SK-N-SH (cell line): ENCODE results near the gene TPRA1. TPM values are rescaled to one million over a fixed set of nuclear protein-coding genes. Genes with fewer than 3 reads are reported as not detected.

Experiments used
- CTCF ChIA-PET: fragments of 300-600, 350-600 bp; formaldehyde crosslinking; extraction: SDS; loops from one replicate; lab custom pipeline; 2021; lab: Yijun Ruan, JAX
- POLR2A ChIA-PET: fragments of 350-600 bp; sonication (Branson Sonifier 250); formaldehyde crosslinking; extraction: SDS; loops from one replicate; lab custom pipeline; 2020; ENCODE audit warnings: antibody characterized with exemption, inconsistent platforms; lab: Yijun Ruan, JAX
- DNase-seq: peaks from one replicate; pipeline ENCODE4 v3.0.0; 2012
- H2AFZ ChIP-seq: fragments of 200-600 bp; sonication (generic); 2 replicates; pipeline ENCODE4 v1.8.1; 2016; ENCODE audit warnings: antibody characterized with exemption, mild to moderate bottlenecking, low read depth
- H3F3A ChIP-seq: fragments of 200-600 bp; sonication (generic); replicated peaks from 2 replicates; pipeline ENCODE3; 2016; ENCODE audit warnings: antibody characterized with exemption, mild to moderate bottlenecking; ENCODE audit not compliant: insufficient read depth
- H3K27ac ChIP-seq, 2 experiments: fragments of 200-500 bp in 1 of 2; fragments of 200-600 bp in 1 of 2; sonication (Bioruptor generic) in 1 of 2; sonication (generic), shearing (Covaris generic) in 1 of 2; 2 replicates each; pipeline versions ENCODE4 v1.5.1 to v1.6.1; 2014 to 2016; ENCODE audit warnings: low read depth in 2 of 2, inconsistent platforms in 1 of 2, low read length in 1 of 2, mild to moderate bottlenecking in 1 of 2, mixed read lengths in 1 of 2
- H3K27me3 ChIP-seq: fragments of 200-600 bp; sonication (generic), shearing (Covaris generic); 2 replicates; pipeline ENCODE4 v1.6.1; 2016; ENCODE audit warnings: mixed run types; ENCODE audit not compliant: insufficient read depth
- H3K36me3 ChIP-seq, 2 experiments: fragments of 200-500 bp in 1 of 2; fragments of 200-600 bp in 1 of 2; sonication (Bioruptor generic) in 1 of 2; sonication (generic) in 1 of 2; replicated peaks in 1 of 2; 2 replicates each; pipeline versions ENCODE3 to v1.5.1; 2014 to 2016; ENCODE audit warnings: low read length in 1 of 2, mild to moderate bottlenecking in 1 of 2; ENCODE audit not compliant: insufficient read depth in 2 of 2, control insufficient read depth in 1 of 2
- H3K4me1 ChIP-seq, 2 experiments: fragments of 200-500 bp in 1 of 2; fragments of 200-600 bp in 1 of 2; sonication (Bioruptor generic) in 1 of 2; sonication (generic), shearing (Covaris generic) in 1 of 2; 2 replicates each; pipeline versions ENCODE4 v1.5.1 to v1.6.1; 2014 to 2016; ENCODE audit warnings: low read depth in 1 of 2, low read length in 1 of 2, mixed run types in 1 of 2; ENCODE audit not compliant: insufficient read depth in 2 of 2, control insufficient read depth in 1 of 2
- H3K4me2 ChIP-seq: fragments of 200-600 bp; sonication (generic), shearing (Covaris generic); 2 replicates; pipeline ENCODE4 v1.6.1; 2017; ENCODE audit warnings: mixed run types
- H3K4me3 ChIP-seq, 2 experiments: fragments of 200-500 bp in 1 of 2; fragments of 200-600 bp in 1 of 2; sonication (Bioruptor generic) in 1 of 2; sonication (generic), shearing (Covaris generic) in 1 of 2; 2 replicates each; pipeline versions ENCODE4 v1.5.1 to v1.8.1; 2014 to 2016; ENCODE audit warnings: low read depth in 2 of 2, inconsistent platforms in 1 of 2, low read length in 1 of 2, mild to moderate bottlenecking in 1 of 2, mixed read lengths in 1 of 2, moderate library complexity in 1 of 2
- H3K79me2 ChIP-seq: fragments of 200-600 bp; sonication (generic); 2 replicates; pipeline ENCODE4 v1.8.1; 2017; ENCODE audit warnings: mild to moderate bottlenecking; ENCODE audit not compliant: insufficient read depth
- H3K9ac ChIP-seq: fragments of 200-600 bp; sonication (generic); 2 replicates; pipeline ENCODE4 v1.6.1; 2017; ENCODE audit warnings: mixed run types
- H3K9me2 ChIP-seq: fragments of 200-600 bp; sonication (generic); 2 replicates; pipeline ENCODE4 v1.6.1; 2017; ENCODE audit warnings: mixed run types
- H3K9me3 ChIP-seq: fragments of 200-600 bp; sonication (generic); 2 replicates; pipeline ENCODE4 v1.6.1; 2017; ENCODE audit warnings: mixed run types, mild to moderate bottlenecking, moderate library complexity
- H4K20me1 ChIP-seq: fragments of 200-600 bp; sonication (generic); 2 replicates; pipeline ENCODE4 v1.6.1; 2017; ENCODE audit warnings: mild to moderate bottlenecking, mixed run types; ENCODE audit not compliant: insufficient read depth
- CTCF ChIP-seq: fragments of 200-600 bp; sonication (generic); IDR thresholded peaks from 2 replicates; pipeline ENCODE4 v1.6.1; 2017; ENCODE audit warnings: antibody characterized with exemption, mild to moderate bottlenecking, moderate library complexity
- ELF1 ChIP-seq: IDR thresholded peaks from 2 replicates; pipeline ENCODE4 v1.4.0; 2012
- EP300 ChIP-seq, 2 experiments: IDR thresholded peaks; 2 replicates each; pipeline versions ENCODE4 v1.4.0 to v1.6.1; 2012; ENCODE audit warnings: borderline replicate concordance in 1 of 2, low read depth in 1 of 2, low read length in 1 of 2
- FOSL2 ChIP-seq: IDR thresholded peaks from 2 replicates; pipeline ENCODE4 v1.4.0; 2012; ENCODE audit warnings: low read depth, mild to moderate bottlenecking, moderate library complexity, borderline replicate concordance
- GABPA ChIP-seq: IDR thresholded peaks from 2 replicates; pipeline ENCODE4 v1.4.0; 2012; ENCODE audit warnings: low read depth, mild to moderate bottlenecking
- IRF3 ChIP-seq: fragments of 150-350 bp; IDR thresholded peaks from 2 replicates; pipeline ENCODE4 v1.6.1; 2016; ENCODE audit warnings: mild to moderate bottlenecking, low read depth, low read length
- JUND ChIP-seq: IDR thresholded peaks from 2 replicates; pipeline ENCODE4 v1.4.0; 2012
- MAX ChIP-seq: IDR thresholded peaks from 2 replicates; pipeline ENCODE4 v1.4.0; 2012; ENCODE audit warnings: low read depth
- MEF2A ChIP-seq: IDR thresholded peaks from 2 replicates; pipeline ENCODE4 v1.4.0; 2012; ENCODE audit warnings: low read depth, borderline replicate concordance
- NFIC ChIP-seq: IDR thresholded peaks from 2 replicates; pipeline ENCODE4 v1.4.0; 2012; ENCODE audit warnings: borderline replicate concordance
- NRF1 ChIP-seq: IDR thresholded peaks from 2 replicates; pipeline ENCODE4 v1.6.1; 2012; ENCODE audit warnings: low read depth, mild to moderate bottlenecking, low read length
- PBX3 ChIP-seq: IDR thresholded peaks from 2 replicates; pipeline ENCODE4; 2012
- RAD21 ChIP-seq: IDR thresholded peaks from 2 replicates; pipeline ENCODE4 v1.6.1; 2012; ENCODE audit warnings: mild to moderate bottlenecking, low read length
- RXRA ChIP-seq: IDR thresholded peaks from 2 replicates; pipeline ENCODE4 v1.4.0; 2012; ENCODE audit warnings: low read depth, mild to moderate bottlenecking, borderline replicate concordance
- SIN3A ChIP-seq: IDR thresholded peaks from 2 replicates; pipeline ENCODE4 v1.6.1; 2012; ENCODE audit warnings: low read depth, mild to moderate bottlenecking, low read length, moderate library complexity, borderline replicate concordance
- TCF12 ChIP-seq: IDR thresholded peaks from 2 replicates; pipeline ENCODE4 v1.4.0; 2012
- USF1 ChIP-seq: IDR thresholded peaks from 2 replicates; pipeline ENCODE4 v1.4.0; 2012; ENCODE audit warnings: low read depth, borderline replicate concordance
- USF2 ChIP-seq: fragments of 150-350 bp; IDR thresholded peaks from 2 replicates; pipeline ENCODE4 v1.6.1; 2017; ENCODE audit warnings: antibody characterized with exemption, low read length, low read depth, borderline replicate concordance
- YY1 ChIP-seq: IDR thresholded peaks from 2 replicates; pipeline ENCODE4 v1.4.0; 2012; ENCODE audit warnings: low read depth, mild to moderate bottlenecking
- ZBTB33 ChIP-seq: IDR thresholded peaks from 2 replicates; pipeline ENCODE4 v1.4.0; 2012; ENCODE audit warnings: low read depth, borderline replicate concordance
- WGBS: methylation state at CpG from one replicate; pipeline ENCODE4 v1.1.6; 2017; ENCODE audit warnings: low lambda C conversion rate; 5-methylcytosine and 5-hydroxymethylcytosine counted together
- polyA plus RNA-seq, 3 experiments: library from polyadenylated mRNA; depleted of rRNA; stranded (reverse); fragments of >200 nt; gene quantifications; 2 replicates each; pipeline ENCODE4 v1.2.3, GENCODE V29; 2012

The TPRA1 gene
- polyA plus RNA-seq, 1 of the 3 experiments (the other 2 are of a cell fraction), result 26.3 TPM

- Histone ChIP-seq H3K79me2 (no peaks in the 10 kb centered on the region), H3K36me3 (no peaks in the 10 kb centered on the region), H3K9me3 (no peaks in the 10 kb centered on the region), H3F3A (no peaks in the 10 kb centered on the region), H3K27me3 (no peaks in the 10 kb centered on the region), H3K4me3 (no peak overlapping the region), H2AFZ (no peak overlapping the region), H3K27ac (peak overlapping the region in 1 of 2 experiments; percentile 17; a peak in 1 of 4 replicates), H3K9ac (no peak overlapping the region), H3K9me2 (no peaks in the 10 kb centered on the region), H4K20me1 (no peaks in the 10 kb centered on the region), H3K4me2 (no peak overlapping the region), H3K4me1 (peaks cover 0 to 18% of the 10 kb centered on the region in 2 experiments; a peak in 1 of 4 replicates)
- 87% methylated on average over 5 of the region's 5 CpGs for WGBS
- TF ChIP-seq MEF2A, result no peak
- TF ChIP-seq CTCF, result no peak
- no peak for TF ChIP-seq NRF1
- TF ChIP-seq SIN3A, result no peak
- no peak for TF ChIP-seq FOSL2
- TF ChIP-seq USF2, result no peak
- TF ChIP-seq MAX, result no peak
- no peak for TF ChIP-seq ELF1
- no peak for TF ChIP-seq RXRA
- TF ChIP-seq EP300 (IDR thresholded peaks at IDR 0.05; ENCODE audit: borderline replicate concordance in 1 of 2, low read depth in 1 of 2, low read length in 1 of 2), result no peak
- TF ChIP-seq IRF3, result no peak
- TF ChIP-seq GABPA, result no peak
- no peak for TF ChIP-seq YY1
- no peak for TF ChIP-seq NFIC
- TF ChIP-seq ZBTB33, result no peak
- no peak for TF ChIP-seq USF1
- no peak for TF ChIP-seq JUND
- no peak for TF ChIP-seq RAD21
- no peak for TF ChIP-seq TCF12
- TF ChIP-seq PBX3, result no peak
- POLR2A ChIA-PET, result interaction anchor here (1.8 kb wide), 1 partner anchor 10 kb away, joined by 7 read pairs; the partner anchor contains the start of gene PODXL2
- DNase-seq, result no peak
- CTCF ChIA-PET, result interaction anchor here (0.8 to 1.2 kb wide), 2 partner anchors 12 to 14 kb away, joined by 3 to 4 read pairs; no protein-coding TSS in a partner anchor
Measured at GRCh38 chr3:127639173-127640041, 48.9 kb upstream of the TPRA1 start.
